Suppressor macrophage treated with lipopolysaccharide for 1 hour (primary cell): ENCODE measurements around the gene TNFAIP2.

Source experiments
- DNase-seq, 3 donors: peaks; one replicate each; pipeline ENCODE4 v3.0.0-alpha.2; 2020 to 2022

The TNFAIP2 gene

GRCh38 chr14:103122947-103123633 lies at the start of gene TNFAIP2:
TSS of gene TNFAIP2 (plus strand) at chr14:103123461. CDS start at chr14:103126458, 2,997 bp downstream.
- DNase-seq, result peak; percentile 97 to 99 (median 97)

- no peak for DNase-seq
Measured at GRCh38 chr14:103073876-103074728, 49.2 kb upstream of the TNFAIP2 start.

GRCh38 chr14:103074729-103075367 lies 48.4 kb upstream of the TNFAIP2 start:
- peak; percentile 91 to 95 (median 91) for DNase-seq

- peak; percentile 88 to 92 (median 90) for DNase-seq
Measured at GRCh38 chr14:103078420-103078749, 44.9 kb upstream of the TNFAIP2 start.

- no peak for DNase-seq
Measured at GRCh38 chr14:103078860-103079587, 44.2 kb upstream of the TNFAIP2 start.

DNA sequence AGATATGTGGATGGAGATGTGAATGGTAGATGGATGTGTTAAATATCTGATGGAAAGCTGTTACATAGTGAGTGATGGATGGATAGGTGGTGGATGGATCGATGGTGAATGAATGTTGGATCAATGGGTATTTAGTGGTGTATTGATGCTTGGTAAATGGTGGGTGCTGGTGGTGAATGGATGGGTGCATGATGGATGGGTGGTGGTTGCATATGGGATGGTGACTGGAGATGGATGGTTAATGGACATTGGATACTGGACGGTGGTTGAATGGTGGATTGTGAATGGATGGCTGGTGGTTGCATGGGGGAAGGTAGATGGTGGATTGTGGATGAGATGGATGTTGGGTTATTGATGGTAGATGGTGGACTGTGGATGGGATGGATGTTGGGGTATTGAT lies 41.3 kb upstream of the TNFAIP2 start:
- DNase-seq, result no peak

GRCh38 chr14:103084021-103084919 lies 39.0 kb upstream of the TNFAIP2 start, which contains the start of gene LBHD2:
TSS of gene LBHD2 (plus strand) at chr14:103084210. CDS start at chr14:103086013, 1,803 bp downstream.
- peak; percentile 44 to 78 (median 61) for DNase-seq

DNA sequence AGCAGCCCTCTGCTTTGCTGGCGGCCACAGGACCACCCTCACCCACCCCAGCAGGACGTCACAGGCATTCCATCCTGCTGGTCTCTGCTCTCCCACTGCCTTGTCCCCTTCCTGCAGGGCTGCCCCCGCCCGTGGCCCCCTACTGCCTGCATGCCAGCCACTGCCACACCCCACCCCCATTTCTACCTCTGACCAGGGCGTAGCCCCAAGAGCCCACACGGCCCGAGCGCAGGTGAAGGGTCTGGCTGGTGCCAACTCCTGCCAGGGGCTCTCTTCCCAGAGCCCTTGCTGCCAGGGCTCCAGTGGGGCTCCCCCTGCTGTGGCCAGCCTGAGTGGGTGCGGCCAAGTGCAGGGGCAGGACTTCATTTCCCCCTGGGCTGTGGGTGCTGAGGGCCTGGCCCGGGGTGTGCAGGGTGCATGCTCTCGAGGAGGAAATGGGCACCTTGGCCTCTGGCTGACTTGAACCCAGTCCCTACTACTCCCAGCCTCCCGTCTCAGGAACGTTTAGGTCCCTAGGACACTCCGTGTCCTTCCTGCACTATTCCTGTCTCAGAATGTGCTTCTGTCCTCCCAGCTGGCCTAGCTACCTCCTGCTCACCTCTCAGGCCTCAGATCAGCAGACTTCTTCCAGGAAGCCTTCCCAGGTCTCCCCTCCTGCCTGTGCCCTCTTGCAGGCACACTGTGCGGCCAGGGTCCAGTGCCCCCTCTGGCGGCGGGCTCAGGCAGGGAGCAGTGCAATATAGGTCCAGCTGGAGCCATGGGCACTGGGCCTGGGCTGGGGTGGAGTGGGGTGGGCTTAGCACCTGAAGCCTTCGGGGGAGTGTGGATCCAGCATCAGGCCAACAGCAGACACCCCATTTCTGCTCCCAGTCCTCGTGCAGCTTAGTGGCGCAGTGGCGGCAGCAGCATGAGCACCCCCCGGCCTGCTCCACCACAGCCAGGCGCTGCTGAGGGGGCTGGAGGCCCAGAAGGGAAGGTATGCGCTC lies 37.9 kb upstream of the TNFAIP2 start:
- DNase-seq, result no peak

DNA sequence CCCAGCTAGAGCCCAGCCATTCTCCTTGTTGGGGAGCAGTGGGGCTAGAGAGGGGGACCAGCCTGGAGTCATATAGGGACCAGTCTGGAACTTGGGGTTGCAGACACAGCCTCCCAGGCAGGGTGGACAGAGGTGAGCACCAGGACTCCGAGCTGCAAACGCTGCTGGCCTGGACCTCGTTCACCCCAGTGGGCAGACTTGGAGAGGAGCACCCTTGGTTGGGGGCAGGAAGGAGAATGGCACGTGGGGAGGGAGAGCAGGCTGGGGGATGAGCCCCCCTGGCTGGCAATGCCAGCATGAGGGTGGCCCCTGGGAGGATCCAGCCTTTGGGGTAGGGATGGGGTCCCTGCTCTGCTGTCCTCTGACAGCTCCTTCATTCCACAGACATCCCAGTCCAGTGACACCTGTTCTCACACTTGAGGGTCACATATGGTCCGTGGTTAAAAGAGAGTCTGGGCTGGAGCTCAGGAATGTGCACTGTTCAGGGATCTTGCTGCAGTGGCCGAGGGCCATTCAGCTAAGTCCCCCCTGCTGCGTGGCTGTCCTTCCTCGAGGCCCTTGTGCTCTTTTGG lies 36.4 kb upstream of the TNFAIP2 start:
- no peak for DNase-seq

- DNase-seq, result no peak
Measured at GRCh38 chr14:103087343-103087835, 35.9 kb upstream of the TNFAIP2 start.

DNA sequence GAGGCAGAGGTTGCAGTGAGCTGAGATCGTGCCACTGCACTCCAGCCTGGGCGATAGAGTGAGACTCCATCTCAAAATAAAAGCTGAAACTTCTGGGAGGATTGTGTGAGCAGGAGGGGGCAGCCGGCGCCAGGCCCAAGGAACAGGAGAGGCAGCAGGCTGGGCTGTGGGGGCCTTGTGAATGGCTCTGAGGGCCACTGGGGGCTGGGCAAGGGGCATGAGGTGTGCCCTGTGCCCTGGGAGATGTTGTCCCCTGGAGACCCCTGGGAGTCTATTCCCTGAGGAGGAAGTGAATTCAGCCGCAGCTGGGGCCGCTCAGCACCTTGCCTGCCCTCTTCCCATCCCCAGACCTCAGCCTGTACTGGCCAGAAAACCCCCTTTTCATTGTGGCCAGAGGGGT lies 34.3 kb upstream of the TNFAIP2 start:
- no peak for DNase-seq

- peak; percentile 38 to 53 (median 45) for DNase-seq
Measured at GRCh38 chr14:103089386-103090335, 33.6 kb upstream of the TNFAIP2 start.

GRCh38 chr14:103090481-103091020 lies 32.7 kb upstream of the TNFAIP2 start:
- no peak for DNase-seq

DNA sequence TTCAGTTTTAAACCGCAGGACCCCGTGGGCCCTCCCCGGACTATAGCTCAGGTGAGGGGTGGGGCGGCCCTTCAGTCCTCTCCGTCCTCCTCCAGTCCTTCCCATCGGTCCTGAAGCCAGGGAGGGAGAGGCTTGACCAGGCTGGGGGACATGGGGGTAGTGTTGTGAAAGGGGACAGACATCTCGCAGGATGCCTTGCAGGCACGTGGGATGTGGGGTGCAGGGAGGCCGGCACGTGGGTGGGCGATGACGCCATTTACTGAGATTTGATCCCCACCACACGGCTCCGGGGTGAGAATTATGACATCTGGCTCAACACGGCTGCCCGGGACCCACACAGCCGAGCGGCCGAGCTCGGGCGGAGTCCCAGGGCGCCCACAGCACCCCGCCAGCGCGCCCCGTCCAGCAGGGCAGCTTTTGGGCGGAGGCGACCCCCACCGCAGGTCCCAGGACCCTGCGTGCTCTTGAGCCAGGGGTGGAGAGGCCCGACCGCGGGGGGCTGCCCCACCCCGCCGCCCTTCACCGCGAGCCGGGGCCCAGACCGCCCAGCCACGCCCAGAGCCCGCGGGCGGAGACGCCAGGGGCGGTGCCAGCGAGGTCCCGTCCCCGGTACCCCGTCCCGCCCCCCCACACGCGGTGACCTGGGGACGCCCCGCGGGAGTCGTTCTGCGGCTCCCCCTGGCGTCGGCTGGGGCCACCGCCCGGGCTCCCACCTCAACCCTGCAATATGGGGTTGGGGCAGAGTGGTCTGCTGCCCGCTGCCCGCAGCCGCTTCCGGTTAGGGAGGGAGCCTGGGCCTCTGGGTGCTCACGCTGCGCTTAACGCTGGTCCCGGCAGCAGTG lies 32.0 kb upstream of the TNFAIP2 start:
- DNase-seq, result peak; percentile 73 to 94 (median 84)

DNA sequence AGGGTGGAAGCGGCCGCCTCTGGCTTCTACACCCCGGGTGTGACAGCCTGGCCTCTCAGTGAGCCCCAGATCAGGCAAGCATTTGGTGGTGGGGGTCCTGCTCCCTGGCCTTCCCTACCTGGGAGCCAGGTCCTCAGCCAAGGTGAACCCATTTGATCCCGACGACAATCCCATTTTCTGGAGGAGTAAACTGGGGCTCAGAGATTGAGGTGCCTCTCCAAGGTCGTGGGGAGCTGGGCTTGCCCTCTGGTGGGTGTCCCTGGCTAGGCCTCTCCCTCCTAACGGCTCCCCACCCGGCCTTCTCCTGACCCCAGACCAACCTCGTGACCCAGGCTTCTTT lies 31.4 kb upstream of the TNFAIP2 start:
- no peak for DNase-seq

DNA sequence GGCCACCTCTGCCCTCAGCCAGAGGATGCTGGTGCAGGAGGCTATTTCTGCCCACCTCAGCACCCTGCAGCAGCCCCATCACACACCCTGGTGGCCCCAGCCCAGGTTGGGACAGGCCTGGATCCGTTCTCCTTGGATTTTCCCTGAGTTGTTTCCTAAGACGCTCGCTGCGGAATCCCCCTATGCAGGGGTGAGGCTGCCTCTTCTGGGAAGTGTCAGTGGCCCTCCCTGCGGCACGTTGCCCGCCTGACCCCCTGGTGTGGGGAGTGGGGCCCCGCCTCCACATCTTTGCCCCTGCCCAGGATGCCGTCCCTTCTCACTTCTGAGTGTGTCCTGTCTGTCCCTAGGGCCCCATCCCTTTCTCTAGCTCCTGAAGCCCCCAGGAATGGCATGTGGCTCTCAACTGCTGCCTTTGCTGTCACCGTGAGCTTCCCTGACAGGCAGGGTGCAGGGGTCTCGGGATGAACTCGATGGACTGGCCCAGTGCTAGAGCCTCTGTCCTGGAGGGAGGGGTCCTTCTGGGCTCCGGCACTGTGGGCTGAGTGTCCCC lies 29.3 kb upstream of the TNFAIP2 start:
- no peak for DNase-seq
